ENCODE measurements around the gene TM4SF18.

Gene TM4SF18

GRCh38 chr3:149330609-149331331 is 2.7 kb downstream of the TM4SF18 start:
- DNase-seq (ENCODE audit: low read depth, low spot score), result no peak

DNA sequence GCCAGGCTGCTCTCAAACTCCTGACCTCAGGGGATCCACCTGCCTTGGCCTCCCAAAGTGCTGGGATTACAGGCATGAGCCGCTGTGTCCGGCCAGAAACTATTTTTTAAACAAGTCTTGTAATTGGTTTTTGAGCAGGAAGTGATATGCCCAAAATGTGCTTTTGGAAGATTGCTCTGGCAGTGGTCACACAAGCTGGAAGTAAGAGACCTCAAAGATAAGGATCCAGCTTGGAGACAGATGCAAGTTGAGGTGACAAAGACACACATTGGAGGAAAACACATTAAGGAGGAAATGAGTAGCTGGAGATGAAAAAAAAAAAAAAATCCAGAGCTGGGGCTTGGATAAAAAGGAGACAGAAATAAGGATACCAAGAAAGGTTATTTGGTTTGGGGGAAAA is 6.3 kb downstream of the TM4SF18 start:
- no peak for DNase-seq (ENCODE audit: low read depth, low spot score)

GRCh38 chr3:149325581-149325980 is 7.9 kb downstream of the TM4SF18 start:
- no peak for DNase-seq (ENCODE audit: low read depth, low spot score)

DNA sequence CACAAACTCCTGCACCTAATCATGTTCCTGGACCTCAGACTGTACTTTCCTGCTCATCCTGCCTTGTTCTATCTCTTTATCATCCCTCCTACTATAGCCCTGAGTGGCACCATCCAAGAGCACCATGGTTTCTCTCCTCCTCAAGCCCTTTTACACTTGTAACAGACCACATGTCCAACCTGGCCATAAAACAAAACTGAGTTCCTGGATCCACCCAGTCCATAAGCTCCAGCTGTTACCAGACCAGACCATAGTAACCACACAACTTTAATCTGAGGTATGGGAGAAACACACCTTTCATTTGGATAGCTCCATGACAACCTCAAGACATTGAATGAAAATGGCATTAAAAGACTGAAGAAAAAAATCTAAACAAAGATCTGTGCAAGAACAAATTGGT is 9.1 kb downstream of the TM4SF18 start:
- no peak for DNase-seq (ENCODE audit: low read depth, low spot score)

- no peak for DNase-seq (ENCODE audit: low read depth, low spot score)
Measured at GRCh38 chr3:149321640-149322039, 11.8 kb downstream of the TM4SF18 start.

DNA sequence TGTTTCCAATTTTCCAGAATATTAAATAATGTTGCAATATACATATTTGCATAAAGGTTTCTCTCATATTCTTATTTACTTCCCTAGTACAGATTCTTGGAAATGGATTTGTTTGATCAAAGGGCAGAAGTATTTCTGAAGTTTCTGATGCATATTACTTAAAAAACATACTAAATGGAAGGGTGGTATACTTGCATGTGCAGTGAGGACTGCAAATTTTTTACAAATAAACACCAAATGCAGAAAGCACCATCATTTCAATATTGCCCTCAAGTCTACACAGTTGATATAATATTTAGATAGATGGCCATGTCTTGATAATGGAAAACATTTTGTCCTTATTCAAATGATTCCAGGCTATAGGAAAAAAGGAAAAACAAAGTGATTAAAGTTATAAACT is 12.3 kb downstream of the TM4SF18 start:
- DNase-seq (ENCODE audit: low read depth, low spot score), result no peak

GRCh38 chr3:149319750-149320149 is 13.7 kb downstream of the TM4SF18 start:
- DNase-seq (ENCODE audit: low read depth, low spot score), result peak; percentile 17

GRCh38 chr3:149317072-149317471 is 16.4 kb downstream of the TM4SF18 start:
- no peak for DNase-seq (ENCODE audit: low read depth, low spot score)

GRCh38 chr3:149316437-149316836 is 17.0 kb downstream of the TM4SF18 start:
- no peak for DNase-seq (ENCODE audit: low read depth, low spot score)

DNA sequence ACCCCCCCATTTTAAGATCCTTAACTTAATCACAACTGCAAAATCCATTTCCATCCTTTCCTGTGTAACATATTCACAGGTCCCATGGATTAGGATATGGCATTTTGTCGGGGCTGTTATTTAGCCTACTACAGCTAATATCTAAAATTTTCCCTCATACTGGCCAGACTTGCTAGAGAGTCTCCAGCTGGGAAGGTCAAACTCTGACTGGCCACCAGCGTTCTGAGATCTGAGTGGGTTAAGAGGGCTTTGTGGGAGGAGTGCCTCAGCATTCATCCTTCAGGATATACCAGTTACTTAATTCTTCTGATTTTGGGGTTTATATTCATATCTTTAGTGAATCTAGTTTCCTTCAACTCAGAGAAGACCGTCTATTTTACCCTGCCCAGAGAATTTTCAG is 17.7 kb downstream of the TM4SF18 start:
- DNase-seq (ENCODE audit: low read depth, low spot score), result no peak

DNA sequence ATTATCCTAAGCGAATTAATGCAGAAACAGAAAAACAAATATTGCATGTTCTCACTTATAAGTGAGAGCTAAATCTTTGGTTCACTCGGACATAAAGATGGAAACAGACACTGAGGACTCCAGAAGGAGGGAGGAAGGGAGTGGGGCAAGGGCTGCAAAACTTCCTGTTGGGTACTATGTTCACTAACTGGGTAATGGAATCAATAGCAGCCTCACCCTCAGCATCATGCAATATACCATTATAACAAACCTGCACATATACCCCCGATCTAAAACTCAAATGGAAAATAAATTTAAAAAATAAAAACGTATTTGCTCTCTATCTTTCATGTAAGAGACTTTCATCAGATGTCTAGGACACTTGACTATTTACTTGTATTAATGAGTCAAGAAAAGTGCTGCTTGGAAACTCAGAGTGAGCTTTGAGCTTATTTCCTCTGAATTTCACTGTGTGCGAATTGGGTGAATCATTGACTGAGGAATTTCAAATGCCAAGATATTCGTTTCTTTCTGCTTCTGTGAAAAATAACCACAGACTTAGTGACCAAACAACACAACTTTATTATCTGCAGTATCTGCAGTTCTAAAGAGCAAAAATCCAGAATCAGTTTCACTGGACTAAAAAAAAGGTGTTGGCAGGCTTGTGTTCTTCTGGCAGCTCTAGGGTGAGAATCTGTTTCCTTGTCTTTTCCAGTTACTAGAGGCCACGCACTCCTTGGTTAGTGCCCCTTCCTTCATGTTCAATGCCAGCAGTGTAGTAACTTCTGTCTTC is 18.4 kb downstream of the TM4SF18 start:
- DNase-seq (ENCODE audit: low read depth, low spot score), result no peak

GRCh38 chr3:149313542-149313941 is 19.9 kb downstream of the TM4SF18 start:
- DNase-seq (ENCODE audit: low read depth, low spot score), result no peak

DNA sequence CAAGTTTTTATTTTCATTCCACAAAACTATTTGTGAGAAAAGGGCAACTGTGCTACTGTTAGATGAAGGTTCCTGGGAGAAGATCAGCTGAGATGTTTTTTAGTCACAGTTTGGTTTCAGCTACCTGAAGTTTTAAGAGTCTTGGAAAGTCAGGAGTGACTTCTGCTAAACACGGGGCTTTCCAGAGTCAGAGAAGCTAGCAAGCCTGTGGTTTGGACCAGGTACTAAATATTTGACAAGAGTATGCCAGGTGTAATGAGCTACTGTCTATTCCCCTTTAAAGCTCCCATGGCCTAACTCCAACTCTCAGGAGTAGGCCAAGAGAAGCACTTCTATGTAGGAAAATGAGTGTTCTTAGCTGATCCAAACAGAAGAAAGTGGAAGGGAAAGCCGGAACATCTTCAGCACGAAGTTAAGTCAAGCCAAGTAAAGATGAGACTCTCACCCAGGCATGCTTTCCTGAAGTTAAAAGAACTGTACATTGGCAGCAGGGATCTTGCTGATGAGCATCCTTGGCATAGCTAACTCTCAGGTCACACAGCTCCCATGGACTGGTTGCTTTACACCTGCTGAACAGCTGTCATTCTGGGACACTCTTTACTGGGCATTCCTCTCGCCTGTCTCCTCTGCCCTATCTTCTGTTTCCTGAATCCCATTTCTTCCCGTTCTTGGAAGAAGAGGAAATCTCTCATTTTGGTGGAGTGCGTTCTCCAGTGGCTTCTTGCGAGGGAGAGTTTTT is 22.5 kb downstream of the TM4SF18 start:
- no peak for DNase-seq (ENCODE audit: low read depth, low spot score)

- no peak for DNase-seq (ENCODE audit: low read depth, low spot score)
Measured at GRCh38 chr3:149307435-149307783, 26.0 kb downstream of the TM4SF18 start.

DNA sequence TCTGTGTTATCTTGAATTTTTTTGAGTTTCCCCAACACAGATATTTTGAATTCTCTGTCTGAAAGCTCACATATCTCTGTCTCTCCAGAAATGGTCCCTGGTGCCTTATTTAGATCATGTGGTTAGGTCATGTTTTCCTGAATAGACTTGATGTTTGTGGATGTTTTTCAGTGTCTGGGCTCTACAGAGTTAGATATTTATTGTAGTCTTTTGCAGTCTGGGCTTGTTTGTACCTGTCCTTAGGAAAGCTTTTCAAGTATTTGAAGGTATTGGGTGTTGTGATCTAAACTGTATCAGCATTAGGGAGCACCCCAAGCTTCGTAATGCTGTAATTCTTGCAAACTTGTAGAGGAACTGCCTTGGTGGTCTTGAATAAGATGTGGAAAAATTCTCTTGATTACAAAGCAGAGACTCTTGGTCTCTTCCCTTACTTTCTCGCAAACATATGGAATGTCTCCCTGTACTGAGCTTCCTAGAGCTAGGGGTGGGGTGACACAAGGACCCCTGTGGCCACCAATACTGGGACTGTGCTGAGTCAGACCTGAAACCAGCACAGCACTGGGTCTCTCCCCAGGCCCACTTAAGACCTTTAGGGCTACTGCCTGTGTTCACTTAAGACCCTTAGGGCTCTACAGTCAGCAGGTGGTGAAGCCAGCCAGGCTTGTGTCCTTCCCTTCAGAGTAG is 26.5 kb downstream of the TM4SF18 start:
- peak; percentile 15 for DNase-seq (ENCODE audit: low read depth, low spot score)

DNA sequence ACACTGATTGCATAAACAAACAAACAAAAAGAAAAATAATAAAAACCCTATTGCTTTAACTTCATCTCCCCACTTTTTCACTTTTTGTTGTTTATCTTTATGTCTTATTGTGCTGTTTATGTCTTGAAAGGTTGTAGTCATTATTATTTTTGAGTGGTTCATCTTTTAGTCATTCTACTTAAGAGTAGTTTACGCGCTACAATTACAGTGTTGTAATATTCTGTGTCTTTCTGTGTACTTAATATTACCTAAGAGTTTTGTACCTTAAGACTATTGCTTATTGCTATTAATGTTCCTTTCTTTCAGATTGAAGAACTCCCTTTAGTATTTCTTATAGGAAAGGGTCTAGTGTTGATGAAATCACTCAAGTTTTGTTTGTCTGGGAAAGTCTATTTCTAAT is 28.1 kb downstream of the TM4SF18 start:
- DNase-seq (ENCODE audit: low read depth, low spot score), result no peak

DNA sequence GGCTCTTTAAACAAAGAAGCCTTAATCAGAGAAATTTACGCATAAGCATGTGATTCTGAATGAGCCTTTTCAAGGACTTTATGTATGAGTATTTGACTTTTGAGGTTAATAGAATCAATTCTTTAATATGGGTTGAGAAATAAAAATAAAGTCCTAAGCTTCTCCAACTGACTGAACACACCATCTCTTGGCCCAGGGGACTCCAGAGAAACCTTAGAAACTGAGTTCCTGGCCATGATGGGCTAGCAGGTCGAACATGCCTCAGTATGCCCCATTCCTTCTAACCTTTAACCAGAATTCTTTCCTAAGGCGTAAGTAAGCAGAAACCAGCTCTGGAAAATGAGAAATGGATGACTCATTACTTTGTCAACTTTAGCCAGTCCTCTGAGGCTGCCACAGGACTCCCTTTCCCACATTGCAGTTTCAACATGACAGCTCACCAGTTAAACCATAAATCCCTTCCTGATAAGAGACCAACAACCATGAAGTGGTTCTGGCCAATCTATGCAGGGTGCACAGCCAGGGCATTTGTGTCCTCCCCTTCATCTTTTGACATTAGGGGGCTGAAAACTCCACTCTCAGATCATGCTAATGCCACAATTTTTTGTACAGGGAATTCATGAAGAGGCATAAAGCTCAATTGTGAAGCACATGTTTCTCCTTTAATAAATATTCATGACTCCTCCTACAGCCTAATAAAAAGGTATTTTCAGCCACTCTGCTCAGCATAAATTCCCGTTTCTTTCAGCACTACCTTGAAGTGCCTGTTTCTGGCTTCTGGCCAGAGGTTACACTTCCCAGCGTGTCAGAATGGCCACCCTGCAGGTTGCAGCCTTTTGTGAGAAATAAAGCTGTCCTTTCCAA is 33.3 kb downstream of the TM4SF18 start:
- peak; percentile 79 for DNase-seq (ENCODE audit: low read depth, low spot score)

DNA sequence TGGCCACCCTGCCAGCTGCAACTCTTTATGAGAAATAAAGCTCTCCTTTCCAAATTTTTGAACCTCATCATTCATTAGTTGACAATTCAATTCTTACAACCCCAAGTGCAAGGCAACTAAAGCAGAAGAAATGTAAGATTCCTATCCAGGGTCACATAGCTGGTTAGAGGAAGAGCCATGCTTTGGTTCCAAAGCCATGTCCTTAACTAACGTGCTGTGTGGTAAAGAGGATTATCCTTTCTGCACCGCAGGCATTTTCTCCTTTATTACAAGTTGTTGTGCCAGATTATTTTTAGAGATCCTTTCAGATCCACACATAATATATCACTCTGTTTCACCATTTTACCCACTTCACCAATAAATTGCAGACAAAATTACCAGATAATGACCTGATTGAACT is 36.5 kb downstream of the TM4SF18 start:
- DNase-seq (ENCODE audit: low read depth, low spot score), result no peak

GRCh38 chr3:149292666-149293065 is 40.8 kb downstream of the TM4SF18 start:
- no peak for DNase-seq (ENCODE audit: low read depth, low spot score)

- DNase-seq (ENCODE audit: low read depth, low spot score), result no peak
Measured at GRCh38 chr3:149291178-149291577, 42.3 kb downstream of the TM4SF18 start.

- no peak for DNase-seq (ENCODE audit: low read depth, low spot score)
Measured at GRCh38 chr3:149288655-149289054, 44.8 kb downstream of the TM4SF18 start.
